DMS79 treated with DMSO at 0.1 percent for 48 hours (cell line): ENCODE results near the gene ARHGAP35.
A peak's percentile ranks its signal among the peaks of the same experiment; 100 is the strongest.
"Not testable (repeated sequence)": the region's sequence is repeated elsewhere in the genome, so short reads cannot be mapped to it uniquely, and the experiment has no call there.

ENCODE experiments used
- DNase-seq: peaks from one replicate; lab custom pipeline; 2025; lab: John Stamatoyannopoulos, UW

Gene ARHGAP35

DNA sequence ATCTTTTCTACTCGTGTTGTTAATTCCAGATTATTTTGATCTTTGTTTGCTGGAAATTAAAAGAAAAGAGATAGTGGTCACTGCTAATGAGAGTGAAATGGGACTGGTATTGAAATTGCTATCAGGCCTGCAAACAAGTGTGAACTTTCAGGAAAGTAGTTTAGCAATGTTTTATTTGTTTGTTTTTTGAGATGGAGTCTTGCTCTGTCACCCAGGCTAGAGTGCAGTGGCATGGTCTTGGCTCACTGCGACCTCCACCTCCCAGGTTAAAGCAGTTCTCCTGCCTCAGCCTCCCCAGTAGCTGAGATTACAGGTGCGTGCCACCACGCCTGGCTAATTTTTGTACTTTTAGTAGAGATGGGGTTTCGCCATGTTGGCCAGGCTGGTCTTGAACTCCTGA lies 10.4 kb downstream of the ARHGAP35 start:
- DNase-seq = not testable (repeated sequence)

DNA sequence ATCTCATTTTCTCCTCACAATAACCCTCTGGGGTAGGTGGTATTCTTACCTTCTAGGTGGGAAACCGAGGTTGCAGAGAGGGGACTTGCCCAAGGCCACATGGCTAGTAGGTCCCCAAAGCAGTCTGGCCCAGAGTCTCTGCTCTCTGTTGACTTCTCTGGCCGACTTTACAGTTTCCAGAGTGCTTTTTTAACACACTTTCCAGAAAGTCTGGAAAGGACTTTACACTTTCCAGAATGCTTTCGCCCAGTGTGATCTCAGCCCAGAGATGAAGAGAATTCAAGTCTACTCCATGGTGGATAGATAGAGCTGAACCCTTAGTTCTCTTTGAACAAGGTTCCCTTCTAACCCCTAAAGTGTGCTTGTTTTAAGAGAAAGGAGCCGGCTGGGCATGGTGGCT lies 12.2 kb downstream of the ARHGAP35 start:
- no peak for DNase-seq

DNA sequence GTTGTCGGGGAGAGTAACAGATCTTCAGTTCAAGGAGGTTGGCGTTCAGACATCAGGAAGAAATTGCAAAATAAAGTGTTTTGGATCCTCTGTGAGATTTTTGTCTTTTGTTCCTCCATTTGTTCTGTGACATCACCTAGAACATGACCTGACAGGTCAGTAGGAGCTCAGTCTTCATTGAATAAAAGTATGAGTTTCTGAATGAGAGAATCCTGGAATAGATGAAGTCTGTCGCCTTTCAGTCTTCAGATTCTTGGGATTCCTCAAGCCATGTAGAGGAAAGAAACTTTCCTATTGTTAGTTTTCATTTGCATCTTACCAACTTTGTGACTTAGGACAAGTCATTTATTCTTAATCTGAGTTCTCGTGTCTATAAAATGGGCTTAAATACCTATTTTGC lies 14.4 kb downstream of the ARHGAP35 start:
- no peak for DNase-seq

DNA sequence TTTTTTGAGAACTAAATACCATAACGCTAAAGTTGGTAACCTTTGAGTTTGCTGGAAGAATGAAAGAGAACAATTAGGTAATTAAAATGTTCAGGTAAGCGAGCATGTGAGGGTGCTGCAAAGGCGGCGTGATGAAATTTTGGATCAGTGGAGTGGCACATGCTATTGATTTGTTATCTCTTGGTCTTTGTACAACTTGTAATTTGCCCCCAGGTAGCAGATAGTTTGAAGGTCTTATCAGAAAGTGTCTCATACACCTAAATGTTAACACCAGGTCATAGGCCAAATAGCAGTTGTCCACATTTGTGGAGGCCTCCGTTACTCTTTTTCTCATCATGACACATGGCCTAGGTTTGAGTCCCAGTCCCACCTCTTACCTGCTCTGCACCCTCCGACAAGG lies 14.9 kb downstream of the ARHGAP35 start:
- DNase-seq = no peak

DNA sequence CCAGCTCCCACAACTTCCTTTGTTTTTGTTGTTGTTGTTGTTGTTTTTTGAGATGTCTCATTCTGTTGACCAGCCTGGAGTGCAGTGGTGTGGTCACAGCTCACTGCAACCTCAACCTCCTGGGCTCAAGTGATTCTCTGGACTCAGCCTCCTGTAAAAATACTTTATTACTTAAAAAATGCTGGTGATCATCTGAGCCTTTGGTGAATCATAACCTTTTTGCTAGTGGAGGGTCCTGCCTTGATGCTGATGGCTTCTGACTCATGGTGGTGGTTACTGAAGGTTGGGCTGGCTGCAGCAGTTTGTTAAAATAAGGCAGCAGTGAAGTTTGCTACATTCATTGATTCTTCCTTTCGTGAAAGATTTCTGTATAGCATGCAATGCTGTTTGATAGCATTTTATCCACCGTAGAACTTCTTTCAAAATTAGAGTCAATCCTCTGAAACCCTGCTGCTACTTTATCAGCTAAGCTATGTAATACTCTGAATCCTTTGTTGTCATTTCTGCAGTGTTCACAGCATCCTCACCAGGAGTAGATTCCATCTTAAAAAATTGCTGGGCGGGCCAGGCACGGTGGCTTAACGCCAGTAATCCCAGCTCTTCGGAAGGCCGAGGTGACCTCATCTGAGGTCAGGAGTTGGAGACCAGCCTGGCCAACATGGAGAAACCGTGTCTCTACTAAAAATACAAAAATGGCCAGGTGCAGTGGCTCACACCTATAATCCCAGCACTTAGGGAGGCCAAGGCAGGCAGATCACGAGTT lies 18.0 kb downstream of the ARHGAP35 start:
- DNase-seq = no peak

DNA sequence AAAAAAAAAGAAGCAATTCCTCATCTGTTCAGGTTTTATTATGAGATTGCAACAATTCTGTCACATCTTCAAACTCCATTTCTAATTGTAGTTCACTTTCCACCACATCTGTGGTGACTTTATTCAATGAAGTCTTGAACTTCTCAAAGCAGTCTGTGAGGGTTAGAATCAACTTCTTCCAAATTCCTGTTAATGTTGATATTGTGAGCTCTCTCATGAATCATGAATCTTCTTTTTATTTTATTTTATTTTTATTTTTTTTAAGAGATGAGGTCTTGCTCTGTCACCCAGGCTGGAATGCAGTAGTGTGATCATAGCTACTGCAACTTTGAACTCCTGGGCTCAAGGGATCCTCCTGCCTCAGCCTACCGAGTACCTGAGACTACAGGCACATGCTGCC lies 19.6 kb downstream of the ARHGAP35 start:
- no peak for DNase-seq

DNA sequence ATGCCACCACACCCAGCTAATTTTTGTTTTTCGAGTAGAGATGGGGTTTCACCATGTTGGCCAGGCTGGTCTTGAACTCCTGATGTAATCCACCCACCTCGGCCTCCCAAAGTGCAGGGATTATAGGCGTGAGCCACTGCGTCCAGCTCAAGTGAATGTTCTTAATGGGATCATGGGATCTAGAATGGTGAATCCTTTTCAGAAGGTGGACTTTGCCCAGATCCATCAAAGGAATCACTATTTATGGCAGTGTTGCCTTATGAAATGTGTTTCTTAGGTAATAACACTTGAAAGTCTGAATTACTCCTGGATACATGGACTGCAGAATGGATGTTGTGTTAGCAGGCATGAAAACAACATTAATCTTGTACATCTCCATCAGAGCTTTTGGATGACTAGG lies 20.3 kb downstream of the ARHGAP35 start:
- DNase-seq = no peak

DNA sequence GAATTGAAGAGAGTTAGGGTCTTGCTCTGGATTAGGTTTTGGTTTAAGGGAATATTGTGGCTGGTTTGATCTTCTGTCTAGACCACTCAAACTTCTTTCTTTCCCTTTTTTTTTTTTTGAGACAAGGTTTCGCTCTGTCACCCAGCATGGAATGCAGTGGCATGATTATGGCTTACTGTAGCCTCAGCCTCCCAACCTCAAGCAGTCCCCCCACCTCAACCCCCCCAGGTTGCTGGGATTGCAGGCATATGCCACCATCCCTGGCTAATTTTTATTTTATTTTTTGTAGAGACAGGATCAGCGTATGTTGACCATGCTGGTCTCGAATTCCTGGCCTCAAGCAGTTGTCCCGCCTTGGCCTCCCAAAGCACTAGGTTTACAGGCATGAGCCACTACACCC lies 21.2 kb downstream of the ARHGAP35 start:
- no peak for DNase-seq

DNA sequence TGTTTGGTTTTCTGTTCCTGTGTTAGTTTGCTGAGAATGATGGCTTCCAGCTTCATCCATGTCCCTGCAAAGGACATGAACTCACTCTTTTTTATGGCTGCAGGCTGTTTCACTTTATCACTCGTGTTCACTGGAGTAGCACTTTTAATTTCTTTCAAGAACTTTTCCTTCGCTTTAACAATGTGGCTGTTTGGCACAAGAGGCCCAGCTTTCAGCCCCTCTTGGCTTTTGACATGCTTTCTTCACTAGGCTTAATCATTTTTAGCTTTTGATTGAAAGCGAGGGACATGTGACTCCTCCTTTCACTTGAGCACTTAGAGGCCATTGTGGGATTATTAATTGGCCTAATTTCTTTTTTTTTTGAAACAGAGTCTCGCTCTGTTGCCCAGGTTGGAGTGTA lies 22.0 kb downstream of the ARHGAP35 start:
- not testable (repeated sequence) for DNase-seq

DNA sequence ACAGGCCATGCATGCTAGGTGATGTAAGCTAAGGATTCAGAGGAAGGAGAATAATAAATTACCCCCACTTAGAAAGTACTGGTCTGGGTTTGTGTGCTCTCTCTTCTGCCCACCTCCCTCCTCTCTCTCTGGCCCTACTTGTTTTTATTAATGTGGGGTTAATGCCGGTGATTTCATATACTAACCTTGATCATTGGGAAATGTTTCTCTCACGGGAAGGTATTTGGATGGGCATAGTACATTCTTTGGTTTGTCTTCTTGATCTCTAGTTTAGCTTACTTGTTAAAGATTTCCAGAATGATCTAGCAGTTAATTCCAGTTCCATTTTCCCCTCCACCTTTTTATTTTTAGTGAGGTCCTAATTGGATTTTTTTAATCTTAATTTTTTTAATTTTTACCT lies 24.6 kb downstream of the ARHGAP35 start:
- no peak for DNase-seq

DNA sequence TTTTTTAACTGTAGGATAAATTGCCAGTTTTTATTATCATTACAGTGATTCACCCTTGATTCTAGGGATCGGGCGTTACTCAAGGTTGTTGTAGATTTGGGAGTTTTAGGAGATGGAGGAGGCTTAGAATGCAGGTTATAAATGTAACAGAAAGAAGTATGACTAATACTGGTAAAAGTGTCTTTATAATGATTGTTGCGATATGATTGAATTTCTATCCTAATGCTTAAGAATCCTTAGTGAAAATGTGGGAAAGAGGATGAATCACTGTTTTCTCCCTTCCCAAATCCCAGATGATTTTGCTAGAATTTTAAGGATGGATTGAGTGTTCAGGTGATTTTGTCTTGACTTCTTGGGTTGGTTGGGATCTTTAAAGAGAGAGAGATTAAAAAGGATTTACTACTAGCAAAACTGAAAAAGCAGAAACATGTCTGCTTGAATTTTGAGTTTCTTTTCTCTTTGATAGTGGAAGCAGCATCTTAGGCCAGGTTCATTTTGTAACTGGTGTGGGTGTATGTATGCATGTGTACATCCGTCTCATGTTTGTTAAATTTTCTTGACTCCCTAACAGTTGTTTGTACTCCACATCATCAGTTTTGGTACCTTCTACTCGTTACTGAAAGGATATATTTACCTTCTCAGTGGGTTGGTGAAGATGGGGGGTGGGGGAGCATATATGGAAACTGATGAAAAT lies 25.9 kb downstream of the ARHGAP35 start:
- no peak for DNase-seq

DNA sequence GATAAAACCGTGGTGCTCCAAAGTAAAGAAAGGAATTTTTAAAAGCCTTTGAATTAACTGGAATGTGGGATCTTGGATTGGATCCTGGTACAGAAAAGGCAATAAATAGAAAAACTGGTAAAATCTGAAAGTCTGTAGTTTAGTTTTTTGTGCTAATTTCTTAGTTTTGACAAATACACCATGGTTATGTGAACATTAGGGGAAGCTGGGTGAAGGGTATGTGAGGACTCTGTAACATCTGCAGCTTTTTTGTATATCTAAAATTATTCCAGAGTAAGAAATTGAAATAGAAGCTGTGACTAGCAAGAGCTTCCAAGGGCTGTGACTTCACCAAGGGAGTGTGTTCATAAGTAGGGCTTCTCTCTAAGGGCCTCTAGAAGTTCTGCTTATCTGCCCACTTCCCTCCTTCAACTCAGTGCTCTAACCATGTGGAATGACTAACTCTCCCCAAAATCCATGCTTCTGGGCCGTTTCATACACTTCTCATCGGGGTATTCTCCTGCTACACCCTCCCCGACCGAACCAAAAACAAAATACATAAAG lies 26.5 kb downstream of the ARHGAP35 start:
- DNase-seq = no peak

DNA sequence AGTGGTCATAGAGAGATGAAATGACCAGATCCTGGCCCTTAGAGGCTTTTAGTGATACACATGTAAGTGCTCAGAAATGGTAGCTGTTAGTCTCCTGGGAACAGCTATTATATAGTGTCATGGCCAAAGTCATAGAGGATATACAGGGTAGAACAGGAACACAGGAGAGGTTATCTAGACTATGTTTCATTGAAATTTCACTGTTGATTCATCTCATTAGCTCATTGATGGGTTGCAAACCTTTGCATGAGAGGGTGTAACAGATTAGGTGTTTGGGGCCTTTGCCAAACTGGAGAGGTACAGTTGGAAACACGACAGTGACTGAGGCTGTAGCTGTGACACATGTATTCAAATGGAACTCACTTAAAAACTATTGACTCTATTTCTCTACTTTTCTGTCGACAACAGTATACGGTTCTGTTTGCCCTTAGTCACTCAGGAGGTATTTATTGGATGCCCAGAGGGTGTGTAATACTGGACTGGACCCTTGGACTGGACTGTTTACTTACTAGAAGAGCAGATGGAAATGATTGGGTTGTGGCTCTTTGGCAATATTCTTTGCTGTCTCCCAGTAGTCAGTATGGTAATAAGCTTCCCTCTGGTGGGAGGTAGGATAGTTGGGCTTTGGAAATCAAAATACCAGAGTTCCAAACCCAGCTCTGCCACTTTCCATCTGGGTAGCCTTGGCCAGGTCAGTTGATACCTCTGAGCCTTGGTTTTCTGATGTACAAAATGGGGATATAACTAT lies 29.8 kb downstream of the ARHGAP35 start:
- DNase-seq = no peak

DNA sequence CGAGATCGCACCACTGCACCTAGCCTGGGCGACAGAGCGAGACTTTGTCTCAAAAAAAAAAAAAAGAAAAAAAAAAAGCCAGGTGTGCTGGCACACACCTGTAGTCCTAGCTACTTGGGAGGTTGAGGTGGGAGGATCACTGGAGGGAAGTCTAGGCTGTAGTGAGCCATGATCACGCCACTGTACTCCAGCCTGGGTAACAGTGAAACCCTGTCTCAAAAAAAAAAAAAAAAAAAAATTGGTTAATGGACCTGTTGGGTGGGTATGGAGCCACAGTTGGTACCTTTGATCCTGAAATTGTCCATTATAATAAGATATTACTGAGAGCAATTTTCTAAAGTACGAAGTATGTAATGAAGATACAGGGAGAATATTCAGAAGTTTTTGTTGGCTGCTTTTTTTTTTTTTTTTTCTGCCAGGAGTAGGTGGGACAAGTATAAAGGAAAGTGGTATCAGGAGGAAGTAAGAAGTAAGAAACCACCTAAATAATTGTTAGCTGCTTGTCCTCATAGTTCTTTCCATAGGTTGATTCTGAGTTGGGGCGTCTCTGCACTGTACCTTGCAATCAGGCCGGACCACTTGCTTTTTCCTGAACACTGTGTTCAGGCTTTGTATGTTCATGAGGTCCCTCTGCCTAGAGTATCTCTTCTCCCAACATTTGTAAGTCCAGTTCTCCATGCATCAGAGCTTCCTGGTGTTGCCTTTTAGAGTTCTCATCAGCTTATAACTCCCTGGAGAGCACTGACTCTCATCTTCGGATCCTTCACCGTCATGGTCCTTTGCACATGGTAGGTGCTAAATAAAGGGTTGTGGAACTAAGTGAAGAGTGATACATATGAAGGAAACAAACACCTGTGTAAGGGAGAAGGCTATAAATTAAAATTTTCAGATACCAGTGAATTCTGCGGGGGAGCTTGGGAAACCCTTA lies 31.7 kb downstream of the ARHGAP35 start:
- peak; percentile 38 for DNase-seq

DNA sequence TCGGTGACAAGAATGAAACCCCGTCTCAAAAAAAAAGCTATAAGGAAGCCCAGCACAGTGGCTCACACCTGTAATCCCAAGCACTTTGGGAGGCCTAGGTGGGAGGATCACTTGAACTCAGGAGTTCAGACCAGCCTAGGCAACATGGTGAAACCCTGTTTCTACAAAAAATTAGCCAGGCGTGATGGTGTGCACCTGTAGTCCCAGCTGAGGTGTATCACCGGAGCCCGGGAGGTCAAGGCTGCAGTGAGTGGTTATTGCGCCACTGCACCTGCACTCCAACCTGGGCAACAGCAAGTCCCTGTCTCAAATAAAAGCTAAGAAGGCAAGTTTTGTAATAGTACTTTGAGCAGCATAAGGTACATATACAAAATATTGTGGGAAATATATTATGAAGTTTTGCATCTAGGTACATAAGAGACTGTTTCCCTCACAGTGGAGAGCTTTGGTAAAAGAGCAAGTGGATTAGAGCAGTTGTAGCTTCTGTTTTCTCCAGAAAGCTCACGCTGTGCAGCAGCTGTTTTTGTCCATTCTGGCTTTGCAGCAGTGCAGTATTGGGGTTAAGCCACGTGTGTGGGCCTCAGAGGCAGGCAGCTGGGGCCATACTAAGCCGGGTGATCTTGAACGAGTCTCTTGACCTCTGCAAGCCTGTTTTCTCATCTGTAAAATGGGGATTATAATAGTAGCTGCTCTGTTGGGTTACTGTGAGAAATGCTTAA lies 35.4 kb downstream of the ARHGAP35 start:
- DNase-seq = no peak

DNA sequence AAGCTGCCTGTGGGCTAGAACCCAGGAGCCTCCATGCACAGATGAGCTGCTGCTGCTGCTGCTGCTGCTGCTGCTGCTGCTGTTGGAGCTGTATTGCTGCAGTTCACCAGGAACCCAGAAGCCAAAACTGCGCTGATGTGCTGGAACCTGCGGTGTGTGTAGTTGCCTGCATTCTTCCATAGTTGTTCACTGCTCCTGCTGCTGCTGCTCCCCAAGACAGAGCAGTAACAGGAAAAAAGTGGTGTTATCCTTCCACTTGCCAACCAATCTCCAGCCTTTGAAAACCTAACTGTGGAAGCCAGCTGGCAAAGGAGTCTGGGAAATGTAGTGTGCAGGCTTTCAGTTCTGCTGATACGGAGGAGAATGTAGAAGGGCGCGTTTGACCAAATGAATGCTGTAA lies 37.9 kb downstream of the ARHGAP35 start:
- no peak for DNase-seq

DNA sequence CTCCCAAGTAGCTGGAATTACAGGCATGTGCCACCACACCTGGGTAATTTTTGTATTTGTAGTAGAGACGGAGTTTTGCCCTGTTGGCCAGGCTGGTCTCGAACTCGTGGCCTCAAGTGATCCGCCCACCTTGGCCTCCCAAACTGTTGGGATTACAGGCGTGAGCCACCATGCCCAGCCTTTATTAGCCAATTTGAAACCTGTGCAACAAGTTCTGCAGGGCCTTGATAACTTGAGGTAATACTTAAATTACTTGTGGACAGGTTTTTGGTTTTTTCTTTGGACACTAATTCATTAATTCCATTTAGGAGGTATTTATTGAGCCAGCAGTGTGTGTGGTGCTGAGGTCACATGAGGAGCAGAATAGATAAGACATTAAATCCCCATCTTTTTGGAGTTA lies 39.5 kb downstream of the ARHGAP35 start:
- no peak for DNase-seq

DNA sequence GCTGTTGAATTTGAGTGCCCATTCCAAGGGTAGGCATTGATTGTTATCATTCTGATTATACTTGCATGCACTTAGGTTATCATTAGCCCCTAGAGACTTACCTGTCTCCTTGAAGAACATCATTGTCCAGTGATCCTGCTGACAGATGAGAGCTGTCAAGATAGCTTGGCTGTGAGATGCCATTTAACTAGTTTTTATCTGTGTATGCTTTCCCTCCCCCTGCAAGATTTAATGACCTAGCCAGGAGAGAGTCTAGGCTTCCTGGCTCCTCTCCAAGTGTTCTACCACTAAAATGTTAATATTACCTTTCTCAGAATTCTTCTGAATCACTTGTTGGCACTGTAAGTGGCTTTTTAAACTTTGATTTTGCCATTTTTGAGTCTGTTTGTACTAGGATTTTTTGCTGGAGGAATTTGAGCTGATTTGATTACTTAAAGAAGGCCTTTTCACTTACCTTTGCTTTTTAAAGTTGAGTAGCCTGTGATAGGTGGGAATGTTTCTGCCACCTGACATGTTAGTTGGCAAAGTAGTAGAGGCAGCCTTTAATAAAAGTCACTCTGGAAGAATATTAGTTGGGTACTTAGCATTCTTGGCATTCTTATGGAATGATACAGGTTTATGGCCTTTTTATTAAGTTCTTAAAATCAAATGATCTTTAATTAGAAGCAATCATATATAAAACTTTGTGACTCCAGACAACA lies 41.1 kb downstream of the ARHGAP35 start:
- peak; percentile 54 for DNase-seq

DNA sequence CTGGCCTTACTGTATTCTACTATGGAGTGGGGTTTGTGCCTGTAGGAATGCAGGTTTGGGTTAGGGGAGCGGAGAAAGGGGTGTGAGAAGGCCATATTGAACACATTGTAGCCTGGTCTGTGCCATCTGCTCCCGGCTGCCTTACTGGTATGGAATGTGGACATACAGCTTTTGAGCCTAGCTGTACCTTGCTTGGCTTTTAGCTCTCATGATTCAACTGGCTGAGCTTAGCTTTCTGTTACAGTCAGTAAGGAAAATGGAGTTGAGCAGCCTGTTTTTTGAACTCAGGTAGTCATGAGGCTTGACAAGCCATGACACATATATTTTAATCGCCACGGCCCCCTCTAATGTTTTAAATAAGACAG lies 41.6 kb downstream of the ARHGAP35 start:
- DNase-seq = no peak

DNA sequence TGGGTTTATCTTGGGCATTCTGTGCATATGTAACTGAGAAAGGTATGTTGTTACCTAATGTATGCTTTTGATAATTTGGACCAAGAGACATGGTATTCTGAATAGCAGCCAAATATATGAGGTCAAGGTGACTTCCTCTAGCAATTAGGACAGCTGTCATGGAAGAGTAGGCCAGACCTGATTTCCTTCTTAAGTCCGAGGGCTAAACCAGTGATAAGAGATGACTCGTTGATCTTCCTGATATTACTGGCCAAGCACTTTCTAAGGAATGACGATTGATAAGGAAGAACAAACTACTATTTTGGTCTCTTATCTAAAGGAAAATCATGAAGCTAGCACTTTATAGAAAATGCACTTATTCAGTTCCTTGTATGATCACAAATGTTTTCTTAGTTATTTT lies 42.7 kb downstream of the ARHGAP35 start:
- no peak for DNase-seq
